ENCODE data around the gene LGMN.

- TF ChIP-seq CTCF (optimal IDR thresholded peaks at IDR 0.05 in 1 of 3, IDR thresholded peaks at IDR 0.05 in 1 of 3, conservative IDR thresholded peaks at IDR 0.05 in 1 of 3; ENCODE audit: extremely low read depth in 1 of 3, insufficient read depth in 2 of 3, low read length in 3 of 3) (no peak), EZH2 (IDR thresholded peaks at IDR 0.05; ENCODE audit: low read length) (no peak)
Observed at GRCh38 chr14:92676403-92677086, 71.9 kb downstream of the LGMN start.

Data from keratinocyte (primary cell).